Gastrocnemius medialis (tissue), 4 donors: ENCODE measurements around the gene CDKAL1. TPM values are rescaled to one million over a fixed set of nuclear protein-coding genes. Genes with fewer than 3 reads are reported as not detected.
"Not testable (repeated sequence)": the region's sequence is repeated elsewhere in the genome, so short reads cannot be mapped to it uniquely, and the experiment has no call there.

Source experiments
- ATAC-seq, 2 donors: fragments of 150-250 bp; one replicate each; pipeline ENCODE4 v1.9.1; 2016
- DNase-seq, 2 donors: peaks; one replicate each; pipeline ENCODE4 v3.0.0-alpha.2; 2019
- H3K27ac ChIP-seq, 4 donors: fragments of 200-600 bp; sonication (generic); 1 replicate in 1 of 4; 2 replicates in 3 of 4; pipeline ENCODE4 v1.5.1; 2016 to 2018; ENCODE audit warnings: mild to moderate bottlenecking in 2 of 4, moderate library complexity in 1 of 4
- H3K27me3 ChIP-seq, 3 donors: fragments of 200-600 bp; sonication (generic) in 2 of 3; 1 replicate in 1 of 3; 2 replicates in 2 of 3; pipeline versions ENCODE4 v1.5.1 to v1.6.0; 2016 to 2019; ENCODE audit warnings: mild to moderate bottlenecking in 1 of 3, moderate library complexity in 1 of 3
- H3K36me3 ChIP-seq, 2 donors: fragments of 200-600 bp; sonication (generic) in 1 of 2; one replicate each; pipeline ENCODE4 v1.5.1; 2017 to 2018
- H3K4me1 ChIP-seq, 2 donors: fragments of 200-600 bp; sonication (generic) in 1 of 2; one replicate each; pipeline ENCODE4 v1.5.1; 2016 to 2017; ENCODE audit warnings: mild to moderate bottlenecking in 2 of 2
- H3K4me3 ChIP-seq, 4 donors: fragments of 200-600 bp; sonication (generic) in 3 of 4; 1 replicate in 1 of 4; 2 replicates in 3 of 4; pipeline ENCODE4 v1.5.1; 2016 to 2019; ENCODE audit warnings: mild to moderate bottlenecking in 2 of 4
- H3K9me3 ChIP-seq, 3 donors: fragments of 200-600 bp; sonication (generic) in 2 of 3; 1 replicate in 1 of 3; 2 replicates in 2 of 3; pipeline ENCODE4 v1.5.1; 2016 to 2019
- CTCF ChIP-seq, 5 experiments: fragments of 450-650 bp in 3 of 5; fragments of 200-600 bp in 2 of 5; sonication (generic) in 2 of 5; IDR thresholded peaks in 4 of 5; conservative IDR thresholded peaks in 1 of 5; 1 replicate in 4 of 5; 2 replicates in 1 of 5; pipeline ENCODE4 v1.5.1; 2016 to 2019; ENCODE audit warnings: antibody characterized with exemption in 5 of 5, mild to moderate bottlenecking in 3 of 5, moderate library complexity in 3 of 5
- POLR2A ChIP-seq, 2 donors: fragments of 450-650 bp; IDR thresholded peaks; one replicate each; pipeline ENCODE4 v1.6.1; 2017; ENCODE audit warnings: antibody characterized with exemption in 2 of 2, mild to moderate bottlenecking in 2 of 2, moderate library complexity in 2 of 2
- in situ Hi-C, 4 donors: fragments of 200-750 bp; cut with MboI; loops; one replicate each; pipeline versions ENCODE4 v1.15.0 to v1.8.0; 2017; ENCODE audit warnings: low sequenced_read_pairs in 4 of 4
- intact Hi-C: fragments of 100-400 bp; cut with DNase I; formaldehyde crosslinking; loops from one replicate; pipeline ENCODE4 v1.15.1; 2023; ENCODE audit warnings: low total_unique reads
- total RNA-seq, 4 donors: library from RNA; depleted of rRNA; stranded (reverse); fragments of >200 nt; gene quantifications; one replicate each; pipeline versions ENCODE4 v1.1.0 to v1.2.3, GENCODE V29; 2016

Gene CDKAL1
- total RNA-seq, 4 donors from 2014 or later = 9.6 to 17.0 (median 11.4) TPM

GRCh38 chr6:20610636-20611370 is 76.5 kb downstream of the CDKAL1 start:
- Histone ChIP-seq H3K9me3 (no peaks in the 10 kb centered on the region), H3K27me3 (no peaks in the 10 kb centered on the region), H3K4me3 (no peak overlapping the region), H3K36me3 (no peaks in the 10 kb centered on the region), H3K4me1 (peaks cover 6 to 7% of the 10 kb centered on the region in 2 donors), H3K27ac (no peak overlapping the region)
- in situ Hi-C loops = no loop called here
- ATAC-seq = no peak
- no peak for TF ChIP-seq POLR2A (IDR thresholded peaks at IDR 0.05)
- no peak for DNase-seq
- intact Hi-C loops = no loop called here

GRCh38 chr6:20617537-20617936 is 83.3 kb downstream of the CDKAL1 start:
- H3K36me3 ChIP-seq, H3K27me3 ChIP-seq, H3K4me3 ChIP-seq, H3K9me3 ChIP-seq, ATAC-seq, in situ Hi-C loops, intact Hi-C loops, H3K27ac ChIP-seq, DNase-seq: not testable (repeated sequence)
- H3K4me1 ChIP-seq = peaks cover 17 to 19% of the 10 kb centered on the region in 2 donors

- H3K9me3 ChIP-seq = no peaks in the 10 kb centered on the region
- no peak for ATAC-seq
- in situ Hi-C loops (no loop called here), intact Hi-C loops (no loop called here)
- H3K36me3 ChIP-seq = no peaks in the 10 kb centered on the region
- no peak overlapping the region for H3K4me3 ChIP-seq
- no peak for TF ChIP-seq CTCF (IDR thresholded peaks at IDR 0.05 in 4 of 5, conservative IDR thresholded peaks at IDR 0.05 in 1 of 5)
- no peak for TF ChIP-seq POLR2A (IDR thresholded peaks at IDR 0.05)
- H3K4me1 ChIP-seq = peaks cover 16 to 23% of the 10 kb centered on the region in 2 donors
- no peak overlapping the region for H3K27ac ChIP-seq
- H3K27me3 ChIP-seq = no peaks in the 10 kb centered on the region
- no peak for DNase-seq
These were observed 85.8 kb downstream of the CDKAL1 start for GRCh38 chr6:20620043-20620442.

- Histone ChIP-seq H3K4me3 (no peak overlapping the region), H3K27me3 (no peaks in the 10 kb centered on the region), H3K9me3 (no peaks in the 10 kb centered on the region), H3K4me1 (peaks cover 16 to 23% of the 10 kb centered on the region in 2 donors), H3K36me3 (no peaks in the 10 kb centered on the region), H3K27ac (no peak overlapping the region)
- ATAC-seq (no peak), DNase-seq (no peak)
- intact Hi-C loops (no loop called here), in situ Hi-C loops (no loop called here)
- no peak for TF ChIP-seq POLR2A (IDR thresholded peaks at IDR 0.05)
- TF ChIP-seq CTCF (IDR thresholded peaks at IDR 0.05 in 4 of 5, conservative IDR thresholded peaks at IDR 0.05 in 1 of 5) = no peak
These were observed 89.5 kb downstream of the CDKAL1 start for GRCh38 chr6:20623761-20624160.

GRCh38 chr6:20626165-20626564 is 91.9 kb downstream of the CDKAL1 start:
- no peak for DNase-seq
- no peaks in the 10 kb centered on the region for H3K36me3 ChIP-seq
- no peak for TF ChIP-seq CTCF (IDR thresholded peaks at IDR 0.05 in 4 of 5, conservative IDR thresholded peaks at IDR 0.05 in 1 of 5)
- no peak for TF ChIP-seq POLR2A (IDR thresholded peaks at IDR 0.05)

More at GRCh38 chr6:20626165-20626564, 91.9 kb downstream of the CDKAL1 start:
- H3K27ac ChIP-seq = no peak overlapping the region
- in situ Hi-C loops = no loop called here
- intact Hi-C loops = no loop called here
- ATAC-seq = no peak
- H3K9me3 ChIP-seq = no peaks in the 10 kb centered on the region
- H3K4me3 ChIP-seq = no peak overlapping the region
- H3K4me1 ChIP-seq = peaks cover 15 to 21% of the 10 kb centered on the region in 2 donors
- H3K27me3 ChIP-seq = no peaks in the 10 kb centered on the region
